DOHH2 (cell line): ENCODE data around the gene ST6GAL1.

ENCODE experiments used
- H3F3A ChIP-seq: fragments of 200-600 bp; sonication (generic), shearing (Covaris generic); 2 replicates; pipeline ENCODE4 v1.6.0; 2016; ENCODE audit warnings: antibody characterized with exemption, mild to moderate bottlenecking; ENCODE audit not compliant: control insufficient read depth, insufficient read depth
- H3K27ac ChIP-seq: fragments of 200-600 bp; sonication (generic); 2 replicates; pipeline ENCODE4 v1.5.1; 2014; ENCODE audit warnings: low read depth, mild to moderate bottlenecking, low read length, moderate library complexity
- H3K27me3 ChIP-seq: fragments of 200-600 bp; sonication (generic); 2 replicates; pipeline ENCODE4 v1.6.1; 2014; ENCODE audit warnings: mild to moderate bottlenecking, low read length, mixed read lengths; ENCODE audit not compliant: control insufficient read depth
- H3K36me3 ChIP-seq: fragments of 200-600 bp; sonication (generic); 2 replicates; pipeline ENCODE4 v1.6.1; 2014; ENCODE audit warnings: mild to moderate bottlenecking, low read length, moderate library complexity, mixed read lengths; ENCODE audit not compliant: control insufficient read depth
- H3K4me1 ChIP-seq: fragments of 200-600 bp; sonication (generic); 2 replicates; pipeline ENCODE4 v1.6.1; 2014; ENCODE audit warnings: mild to moderate bottlenecking, low read length, mixed read lengths; ENCODE audit not compliant: control insufficient read depth
- H3K4me2 ChIP-seq: fragments of 200-600 bp; sonication (generic); 2 replicates; pipeline ENCODE4 v1.6.0; 2014; ENCODE audit warnings: mild to moderate bottlenecking, low read length, moderate library complexity
- H3K4me3 ChIP-seq: fragments of 200-600 bp; sonication (generic); 2 replicates; pipeline ENCODE4 v1.5.1; 2014; ENCODE audit warnings: mild to moderate bottlenecking, low read length, mixed read lengths
- H3K79me2 ChIP-seq: fragments of 200-600 bp; sonication (generic); 2 replicates; pipeline ENCODE4 v1.6.1; 2014; ENCODE audit warnings: mild to moderate bottlenecking, low read length, mixed read lengths; ENCODE audit not compliant: control insufficient read depth
- H3K9me2 ChIP-seq: fragments of 200-600 bp; sonication (generic); replicated peaks from 2 replicates; pipeline ENCODE4 v1.6.1; 2014; ENCODE audit warnings: mild to moderate bottlenecking, low read length, mixed read lengths; ENCODE audit not compliant: control insufficient read depth
- H3K9me3 ChIP-seq: fragments of 200-600 bp; sonication (generic); 2 replicates; pipeline ENCODE4 v1.6.1; 2014; ENCODE audit warnings: antibody characterized with exemption, low read length, mixed read lengths; ENCODE audit not compliant: control insufficient read depth, insufficient read depth
- H4K20me1 ChIP-seq: fragments of 200-600 bp; sonication (generic); 2 replicates; pipeline ENCODE4 v1.6.0; 2014; ENCODE audit warnings: low read depth, mild to moderate bottlenecking, antibody characterized with exemption, low read length, moderate library complexity; ENCODE audit not compliant: control insufficient read depth, insufficient read depth
- CTCF ChIP-seq: fragments of 200-600 bp; sonication (generic); IDR thresholded peaks from one replicate; pipeline ENCODE4 v1.5.1; 2014; ENCODE audit warnings: antibody characterized with exemption, mild to moderate bottlenecking, low read depth, low read length; ENCODE audit not compliant: poor library complexity, severe bottlenecking
- EZH2phosphoT487 ChIP-seq: fragments of 200-600 bp; sonication (generic); IDR thresholded peaks from 2 replicates; pipeline ENCODE4 v1.6.1; 2017; ENCODE audit warnings: borderline replicate concordance, mild to moderate bottlenecking, antibody characterized with exemption, low read length, moderate library complexity, mixed read lengths

Gene ST6GAL1

GRCh38 chr3:186896875-186897274 lies 33.5 kb upstream of the ST6GAL1 start:
- H3K4me2 ChIP-seq: no peak overlapping the region
- no peaks in the 10 kb centered on the region for H3K4me1 ChIP-seq
- no peaks in the 10 kb centered on the region for H3K27me3 ChIP-seq
- H4K20me1 ChIP-seq: no peaks in the 10 kb centered on the region
- TF ChIP-seq EZH2phosphoT487 (no peak), CTCF (no peak)
- no peaks in the 10 kb centered on the region for H3K9me2 ChIP-seq
- no peak overlapping the region for H3K27ac ChIP-seq
- H3K9me3 ChIP-seq: no peaks in the 10 kb centered on the region
- H3K36me3 ChIP-seq: no peaks in the 10 kb centered on the region
- no peaks in the 10 kb centered on the region for H3F3A ChIP-seq
- no peak overlapping the region for H3K4me3 ChIP-seq
- no peaks in the 10 kb centered on the region for H3K79me2 ChIP-seq

- no peaks in the 10 kb centered on the region for H3K36me3 ChIP-seq
- H3K27ac ChIP-seq: no peak overlapping the region
- no peaks in the 10 kb centered on the region for H3K9me2 ChIP-seq
- no peaks in the 10 kb centered on the region for H3F3A ChIP-seq
- no peaks in the 10 kb centered on the region for H3K79me2 ChIP-seq
- H4K20me1 ChIP-seq: no peaks in the 10 kb centered on the region
- H3K9me3 ChIP-seq: no peaks in the 10 kb centered on the region
- no peak for TF ChIP-seq EZH2phosphoT487
- no peak for TF ChIP-seq CTCF
- H3K4me2 ChIP-seq: no peak overlapping the region
- H3K4me1 ChIP-seq: no peaks in the 10 kb centered on the region
- no peak overlapping the region for H3K4me3 ChIP-seq
- H3K27me3 ChIP-seq: no peaks in the 10 kb centered on the region
Observed at GRCh38 chr3:186901135-186901734, 29.1 kb upstream of the ST6GAL1 start.

- no peaks in the 10 kb centered on the region for H4K20me1 ChIP-seq
- no peak overlapping the region for H3K4me2 ChIP-seq
- no peaks in the 10 kb centered on the region for H3K27me3 ChIP-seq
- H3K27ac ChIP-seq: no peak overlapping the region
- H3F3A ChIP-seq: no peaks in the 10 kb centered on the region
- no peaks in the 10 kb centered on the region for H3K9me3 ChIP-seq
- H3K9me2 ChIP-seq: no peaks in the 10 kb centered on the region
- H3K4me1 ChIP-seq: no peaks in the 10 kb centered on the region
- H3K36me3 ChIP-seq: no peaks in the 10 kb centered on the region
- H3K79me2 ChIP-seq: no peaks in the 10 kb centered on the region
- H3K4me3 ChIP-seq: no peak overlapping the region
- TF ChIP-seq EZH2phosphoT487: no peak
- TF ChIP-seq CTCF: no peak
Observed at GRCh38 chr3:186902154-186902553, 28.2 kb upstream of the ST6GAL1 start.
